Measurements from ENCODE around the gene BBIP1.

- TF ChIP-seq ZNF207 (IDR thresholded peaks at IDR 0.05; ENCODE audit: borderline replicate concordance) (no peak; the same call in 1 of the 2 replicates), CTCF (IDR thresholded peaks at IDR 0.05 in 2 of 3, conservative IDR thresholded peaks at IDR 0.05 in 1 of 3; ENCODE audit: control insufficient read depth in 2 of 3, extremely low read depth in 1 of 3, insufficient read depth in 1 of 3, low read depth in 3 of 3, low read length in 3 of 3) (no peak), TAF1 (IDR thresholded peaks at IDR 0.05; ENCODE audit: borderline replicate concordance, low read depth, low read length) (peak; percentile 51; the same call in 1 of the 2 replicates), GABPA (IDR thresholded peaks at IDR 0.05; ENCODE audit: low read depth) (no peak), EZH2 (IDR thresholded peaks at IDR 0.05; ENCODE audit: borderline replicate concordance, control insufficient read depth, low read depth, low read length) (no peak), MTA2 (IDR thresholded peaks at IDR 0.05; ENCODE audit: low read depth) (no peak; the same call in none of the 2 replicates), CHD4 (IDR thresholded peaks at IDR 0.05) (no peak), POLR2AphosphoS5 (IDR thresholded peaks at IDR 0.05; ENCODE audit: low read length) (no peak; the same call in none of the 2 replicates), SIN3A (IDR thresholded peaks at IDR 0.05; ENCODE audit: low read depth, low read length) (no peak), PKNOX1 (IDR thresholded peaks at IDR 0.05) (peak; percentile 41; the same call in 1 of the 2 replicates), EP300 (IDR thresholded peaks at IDR 0.05; ENCODE audit: borderline replicate concordance in 1 of 2, control insufficient read depth in 1 of 2, low read depth in 2 of 2, low read length in 2 of 2) (peak; percentile 41 to 56; a peak in 2 of 4 replicates), HCFC1 (IDR thresholded peaks at IDR 0.05; ENCODE audit: low read length) (no peak), DPF2 (IDR thresholded peaks at IDR 0.05) (peak; percentile 85)
These were observed 58.3 kb downstream of the BBIP1 start for GRCh38 chr10:110860576-110861241.

Data from GM12878 (cell line).